ENCODE data around the gene PTPRE. TPM values are rescaled to one million over a fixed set of nuclear protein-coding genes. Genes with fewer than 3 reads are reported as not detected.

The PTPRE gene
- total RNA-seq, 3 donors from 2014 or later (not counting 1 experiment from before 2014, with no cell fraction given): 274 to 280 (median 275) TPM

DNA sequence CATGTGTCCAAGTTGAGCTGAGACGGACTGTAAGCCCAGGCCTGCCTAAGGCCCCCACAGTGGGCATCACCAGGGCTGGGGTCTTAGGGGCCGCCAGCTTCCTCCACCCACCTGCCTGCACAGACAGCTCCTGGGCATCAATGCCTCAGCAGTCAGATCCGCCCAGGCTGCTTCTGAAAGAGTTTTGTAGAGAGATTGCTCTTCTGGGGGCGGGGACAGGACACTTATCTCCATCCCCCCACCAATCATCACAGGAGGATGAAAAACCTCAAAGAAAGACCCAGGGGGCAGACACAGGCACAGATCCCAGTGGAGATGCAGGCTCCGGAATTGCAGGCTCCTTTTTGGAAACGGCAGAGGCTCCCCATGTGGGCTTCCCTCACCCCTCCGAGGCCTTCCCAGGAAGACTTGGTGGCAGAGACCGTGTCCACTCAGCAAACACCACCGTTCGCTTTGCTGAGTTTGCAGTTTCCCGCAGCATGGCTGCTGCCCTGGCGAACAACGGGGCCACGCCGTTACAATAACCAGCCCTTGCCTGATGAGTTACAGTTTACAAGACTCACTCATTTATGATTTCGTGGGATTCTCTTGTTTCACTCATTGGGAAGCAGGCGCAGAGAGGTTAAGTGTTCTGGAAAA lies 122.9 kb downstream of the PTPRE start:
- Mint-ChIP-seq H3K9me3 (no peaks in the 10 kb centered on the region), H3K27ac (no peak overlapping the region), H3K4me3 (no peak overlapping the region), H3K27me3 (ENCODE audit: low read depth in 2 of 2) (no peaks in the 10 kb centered on the region), H3K36me3 (no peaks in the 10 kb centered on the region), H3K4me1 (no peaks in the 10 kb centered on the region)
- H3K27ac ChIP-seq (ENCODE audit: low read length): no peak overlapping the region
- ATAC-seq: no peak
- 91% methylated on average over 17 of the region's 17 CpGs for WGBS (ENCODE audit: insufficient coverage)
- H3K9me3 ChIP-seq (ENCODE audit: control insufficient read depth, insufficient read depth, low read length): no peaks in the 10 kb centered on the region
- H3K4me3 ChIP-seq (ENCODE audit: low read length): no peak overlapping the region
- intact Hi-C loops (cut with micrococcal nuclease): no loop called here
- TF ChIP-seq, protein P1, sequence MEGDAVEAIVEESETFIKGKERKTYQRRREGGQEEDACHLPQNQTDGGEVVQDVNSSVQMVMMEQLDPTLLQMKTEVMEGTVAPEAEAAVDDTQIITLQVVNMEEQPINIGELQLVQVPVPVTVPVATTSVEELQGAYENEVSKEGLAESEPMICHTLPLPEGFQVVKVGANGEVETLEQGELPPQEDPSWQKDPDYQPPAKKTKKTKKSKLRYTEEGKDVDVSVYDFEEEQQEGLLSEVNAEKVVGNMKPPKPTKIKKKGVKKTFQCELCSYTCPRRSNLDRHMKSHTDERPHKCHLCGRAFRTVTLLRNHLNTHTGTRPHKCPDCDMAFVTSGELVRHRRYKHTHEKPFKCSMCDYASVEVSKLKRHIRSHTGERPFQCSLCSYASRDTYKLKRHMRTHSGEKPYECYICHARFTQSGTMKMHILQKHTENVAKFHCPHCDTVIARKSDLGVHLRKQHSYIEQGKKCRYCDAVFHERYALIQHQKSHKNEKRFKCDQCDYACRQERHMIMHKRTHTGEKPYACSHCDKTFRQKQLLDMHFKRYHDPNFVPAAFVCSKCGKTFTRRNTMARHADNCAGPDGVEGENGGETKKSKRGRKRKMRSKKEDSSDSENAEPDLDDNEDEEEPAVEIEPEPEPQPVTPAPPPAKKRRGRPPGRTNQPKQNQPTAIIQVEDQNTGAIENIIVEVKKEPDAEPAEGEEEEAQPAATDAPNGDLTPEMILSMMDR (IDR thresholded peaks at IDR 0.05): no peak
- no peak for DNase-seq
- no peaks in the 10 kb centered on the region for H3K27me3 ChIP-seq (ENCODE audit: control insufficient read depth, insufficient read depth, low read length)
- H3K36me3 ChIP-seq (ENCODE audit: control insufficient read depth, insufficient read depth, low read length): no peaks in the 10 kb centered on the region
- H3K4me1 ChIP-seq (ENCODE audit: control insufficient read depth, insufficient read depth, low read length): no peaks in the 10 kb centered on the region

GRCh38 chr10:128030498-128031072 lies 123.7 kb downstream of the PTPRE start:
- Histone ChIP-seq H3K4me1 (ENCODE audit: control insufficient read depth, insufficient read depth, low read length) (peaks cover 3% of the 10 kb centered on the region), H3K36me3 (ENCODE audit: control insufficient read depth, insufficient read depth, low read length) (no peaks in the 10 kb centered on the region), H3K9me3 (ENCODE audit: control insufficient read depth, insufficient read depth, low read length) (no peaks in the 10 kb centered on the region), H3K27me3 (ENCODE audit: control insufficient read depth, insufficient read depth, low read length) (no peaks in the 10 kb centered on the region), H3K4me3 (ENCODE audit: low read length) (no peak overlapping the region), H3K27ac (ENCODE audit: low read length) (no peak overlapping the region)
- no peak for DNase-seq
- Mint-ChIP-seq H3K9me3 (no peaks in the 10 kb centered on the region), H3K4me3 (no peak overlapping the region), H3K4me1 (peaks cover 0 to 2% of the 10 kb centered on the region in 2 donors), H3K27ac (no peak overlapping the region), H3K27me3 (ENCODE audit: low read depth in 2 of 2) (no peaks in the 10 kb centered on the region), H3K36me3 (no peaks in the 10 kb centered on the region)
- TF ChIP-seq, protein P1 (IDR thresholded peaks at IDR 0.05): no peak
- intact Hi-C loops (cut with micrococcal nuclease): no loop called here
- 90% methylated on average over 17 of the region's 17 CpGs for WGBS (ENCODE audit: insufficient coverage)
- ATAC-seq: no peak

DNA sequence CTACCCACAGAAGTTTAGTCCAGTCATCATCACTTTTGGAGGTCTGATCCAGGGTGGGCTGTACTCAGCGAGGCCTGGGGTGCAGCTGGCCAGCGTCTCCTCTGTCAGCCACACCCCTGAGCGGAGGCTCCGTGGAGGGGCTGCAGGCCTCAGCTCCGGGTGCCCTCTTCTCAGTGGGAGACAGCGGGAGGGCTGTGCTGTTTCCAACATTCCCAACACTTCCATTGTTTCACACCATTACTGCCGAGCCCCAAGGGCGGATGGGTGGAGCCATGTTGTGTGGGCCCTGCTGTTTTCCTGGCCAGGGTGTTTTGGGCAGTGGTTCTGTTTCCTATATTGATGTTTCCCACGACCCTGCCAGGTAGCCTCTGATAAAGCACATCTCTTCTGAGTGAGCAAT lies 124.3 kb downstream of the PTPRE start:
- intact Hi-C loops (cut with micrococcal nuclease): no loop called here
- Mint-ChIP-seq H3K9me3 (no peaks in the 10 kb centered on the region), H3K4me3 (no peak overlapping the region), H3K27me3 (ENCODE audit: low read depth in 2 of 2) (no peaks in the 10 kb centered on the region), H3K36me3 (no peaks in the 10 kb centered on the region), H3K4me1 (peaks cover 0 to 8% of the 10 kb centered on the region in 2 donors), H3K27ac (no peak overlapping the region)
- H3K4me3 ChIP-seq (ENCODE audit: low read length): no peak overlapping the region
- no peak overlapping the region for H3K27ac ChIP-seq (ENCODE audit: low read length)
- ATAC-seq (no peak), DNase-seq (no peak)
- no peaks in the 10 kb centered on the region for H3K9me3 ChIP-seq (ENCODE audit: control insufficient read depth, insufficient read depth, low read length)
- TF ChIP-seq, protein P1 (IDR thresholded peaks at IDR 0.05): no peak
- H3K4me1 ChIP-seq (ENCODE audit: control insufficient read depth, insufficient read depth, low read length): peaks cover 6% of the 10 kb centered on the region
- H3K27me3 ChIP-seq (ENCODE audit: control insufficient read depth, insufficient read depth, low read length): no peaks in the 10 kb centered on the region
- H3K36me3 ChIP-seq (ENCODE audit: control insufficient read depth, insufficient read depth, low read length): no peaks in the 10 kb centered on the region
- WGBS (ENCODE audit: insufficient coverage): 91% methylated on average over 9 of the region's 9 CpGs

DNA sequence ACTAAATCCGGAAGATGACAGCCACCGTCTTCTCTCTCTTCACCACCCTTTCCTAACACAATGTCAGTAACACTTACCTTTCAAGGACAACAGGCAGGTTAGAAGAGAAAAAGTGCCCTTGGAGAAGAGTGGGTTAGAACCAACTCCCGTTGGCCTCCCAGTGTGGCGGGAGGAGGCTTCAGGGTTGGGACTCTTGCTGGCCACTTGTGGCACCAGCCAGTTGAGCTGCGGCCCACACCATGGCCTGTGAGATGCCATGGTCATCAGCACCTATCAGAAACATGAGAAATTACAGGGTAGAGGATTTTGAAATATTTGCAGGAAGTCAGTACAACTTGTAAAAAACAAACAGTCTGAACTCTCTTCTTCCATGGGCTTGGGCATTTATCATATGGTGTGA lies 125.6 kb downstream of the PTPRE start:
- WGBS (ENCODE audit: insufficient coverage): 86% methylated on average over 4 of the region's 5 CpGs
- intact Hi-C loops (cut with micrococcal nuclease): no loop called here
- Mint-ChIP-seq H3K27ac (no peak overlapping the region), H3K9me3 (no peaks in the 10 kb centered on the region), H3K27me3 (ENCODE audit: low read depth in 2 of 2) (no peaks in the 10 kb centered on the region), H3K4me3 (no peak overlapping the region), H3K36me3 (no peaks in the 10 kb centered on the region), H3K4me1 (peaks cover 0 to 14% of the 10 kb centered on the region in 2 donors)
- Histone ChIP-seq H3K36me3 (ENCODE audit: control insufficient read depth, insufficient read depth, low read length) (no peaks in the 10 kb centered on the region), H3K27me3 (ENCODE audit: control insufficient read depth, insufficient read depth, low read length) (no peaks in the 10 kb centered on the region), H3K27ac (ENCODE audit: low read length) (no peak overlapping the region), H3K4me3 (ENCODE audit: low read length) (no peak overlapping the region), H3K9me3 (ENCODE audit: control insufficient read depth, insufficient read depth, low read length) (no peaks in the 10 kb centered on the region), H3K4me1 (ENCODE audit: control insufficient read depth, insufficient read depth, low read length) (peaks cover 6% of the 10 kb centered on the region)
- ATAC-seq: no peak
- TF ChIP-seq, protein P1 (IDR thresholded peaks at IDR 0.05): no peak
- DNase-seq: no peak
